HepG2 (cell line): Measurements from ENCODE around the gene PRSS53. TPM values are rescaled to one million over a fixed set of nuclear protein-coding genes. Genes with fewer than 3 reads are reported as not detected.

Experiments used
- DPF2 ChIP-seq: sonication (generic); formaldehyde crosslinking; IDR thresholded peaks from 2 replicates; pipeline ENCODE4 v1.4.0; 2020; ENCODE audit warnings: mild to moderate bottlenecking, low read depth, missing genetic modification reagents, borderline replicate concordance
- KDM4B ChIP-seq: sonication (generic); formaldehyde crosslinking; IDR thresholded peaks from 2 replicates; pipeline ENCODE4 v1.4.0; 2020; ENCODE audit warnings: missing genetic modification reagents
- MATR3 ChIP-seq: sonication (generic); formaldehyde crosslinking; IDR thresholded peaks from 2 replicates; pipeline ENCODE4 v1.4.0; 2020; ENCODE audit warnings: missing genetic modification reagents
- PHF5A ChIP-seq: IDR thresholded peaks from one replicate; pipeline ENCODE4 v1.6.1; 2018; ENCODE audit warnings: low read depth, missing genetic modification reagents; ENCODE audit not compliant: unreplicated experiment
- PPARG ChIP-seq: conservative IDR thresholded peaks from 2 replicates; pipeline ENCODE4 v1.6.1; 2016; ENCODE audit warnings: missing biosample characterization, missing genetic modification reagents
- RXRA ChIP-seq: sonication (generic); formaldehyde crosslinking; IDR thresholded peaks from 2 replicates; pipeline ENCODE4 v1.5.1; 2020; ENCODE audit warnings: missing genetic modification reagents
- SMC3 ChIP-seq: IDR thresholded peaks from 2 replicates; pipeline ENCODE4 v1.6.1; 2011; ENCODE audit warnings: low read length, improper control_type of control experiment
- ZNF10 ChIP-seq: sonication (generic); formaldehyde crosslinking; IDR thresholded peaks from 2 replicates; pipeline ENCODE4 v1.4.0; 2020; ENCODE audit warnings: mild to moderate bottlenecking, low read depth, missing genetic modification reagents, borderline replicate concordance
- ZNF101 ChIP-seq: sonication (generic); formaldehyde crosslinking; IDR thresholded peaks from 2 replicates; pipeline ENCODE4 v1.4.0; 2020; ENCODE audit warnings: mild to moderate bottlenecking, low read depth, missing genetic modification reagents, borderline replicate concordance
- ZNF383 ChIP-seq: sonication (generic); formaldehyde crosslinking; IDR thresholded peaks from 2 replicates; pipeline ENCODE4 v1.4.0; 2020; ENCODE audit warnings: missing genetic modification reagents, mild to moderate bottlenecking, borderline replicate concordance
- ZNF530 ChIP-seq: sonication (generic); formaldehyde crosslinking; IDR thresholded peaks from 2 replicates; pipeline ENCODE4 v1.5.0; 2020; ENCODE audit warnings: low read depth, mild to moderate bottlenecking, missing genetic modification reagents
- ZNF607 ChIP-seq: sonication (generic); formaldehyde crosslinking; IDR thresholded peaks from 2 replicates; pipeline ENCODE4 v1.5.1; 2020; ENCODE audit warnings: missing genetic modification reagents, mild to moderate bottlenecking, borderline replicate concordance
- ZNF781 ChIP-seq: sonication (generic); formaldehyde crosslinking; IDR thresholded peaks from 2 replicates; pipeline ENCODE4 v1.5.1; 2020; ENCODE audit warnings: borderline replicate concordance, mild to moderate bottlenecking, missing genetic modification reagents; ENCODE audit errors: not compliant biosample characterization
- polyA plus RNA-seq, 8 experiments: library from polyadenylated mRNA; depleted of rRNA in 3 of 8; stranded (reverse) in 7 of 8; unstranded in 1 of 8; fragments of >200 nt; fragmentation: Illumina TruSeq in 4 of 8; extraction: Trizol in 4 of 8; gene quantifications; 2 replicates each; pipeline versions ENCODE4 v1.2.1 to v1.2.3, GENCODE V29; 2011 to 2016; ENCODE audit warnings: low read depth in 4 of 8, missing spikeins in 1 of 8, mixed read lengths in 1 of 8; ENCODE audit not compliant: insufficient read depth in 1 of 8
- total RNA-seq, 5 experiments: library from RNA; depleted of rRNA; stranded (reverse); fragments of >200 nt; fragmentation: Illumina TruSeq; extraction: Trizol; gene quantifications; 2 replicates each; pipeline ENCODE4 v1.2.3, GENCODE V29; 2016; ENCODE audit warnings: low read depth in 1 of 5
- TF ChIP-seq, protein P1 (sequence below): sonication (generic); formaldehyde crosslinking; IDR thresholded peaks from 2 replicates; pipeline ENCODE4 v1.8.1; 2023; ENCODE audit warnings: mild to moderate bottlenecking, inconsistent platforms, moderate library complexity, missing genetic modification reagents, borderline replicate concordance
- TF ChIP-seq, protein P2 (sequence below): sonication (generic); formaldehyde crosslinking; IDR thresholded peaks from 2 replicates; pipeline ENCODE4 v1.4.0; 2020; ENCODE audit warnings: missing genetic modification reagents
- TF ChIP-seq, protein P3 (sequence below): sonication (generic); formaldehyde crosslinking; IDR thresholded peaks from 2 replicates; pipeline ENCODE4 v1.4.0; 2020; ENCODE audit warnings: missing genetic modification reagents, borderline replicate concordance
- TF ChIP-seq, protein P4 (sequence below): sonication (generic); formaldehyde crosslinking; IDR thresholded peaks from 2 replicates; pipeline ENCODE4 v1.5.0; 2020; ENCODE audit warnings: missing genetic modification reagents
- TF ChIP-seq, protein P5 (sequence below): sonication (generic); formaldehyde crosslinking; IDR thresholded peaks from 2 replicates; pipeline ENCODE4 v1.4.0; 2020; ENCODE audit warnings: mild to moderate bottlenecking, low read depth, missing genetic modification reagents
- TF ChIP-seq, protein P6 (sequence below): sonication (generic); formaldehyde crosslinking; conservative IDR thresholded peaks from 2 replicates; pipeline ENCODE4 v1.8.0; 2022; ENCODE audit warnings: low read depth, missing genetic modification reagents

PRSS53 gene
- total and polyA plus RNA-seq, 2 of the 13 experiments (the other 11 are each of a cell fraction or from before 2014, with no cell fraction given) = 2.2 to 7.4 TPM

DNA sequence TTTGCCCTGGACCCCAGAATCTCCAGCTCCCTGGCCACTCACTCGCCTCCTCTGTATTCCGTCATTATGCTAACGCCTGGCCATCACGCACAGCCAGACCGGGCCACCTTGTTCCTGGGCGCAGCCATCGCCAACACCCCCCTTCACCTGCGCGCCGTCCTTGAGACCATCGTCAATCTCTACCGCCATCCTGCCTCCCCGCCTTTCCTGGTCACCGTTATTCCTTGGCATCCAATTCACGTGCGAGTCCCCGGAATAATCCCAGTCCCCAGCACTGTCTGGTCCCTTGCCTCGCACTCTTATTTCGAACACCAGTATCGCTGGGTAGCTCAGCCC lies 5.3 kb upstream of the PRSS53 start (continued):
- TF ChIP-seq, protein P1, sequence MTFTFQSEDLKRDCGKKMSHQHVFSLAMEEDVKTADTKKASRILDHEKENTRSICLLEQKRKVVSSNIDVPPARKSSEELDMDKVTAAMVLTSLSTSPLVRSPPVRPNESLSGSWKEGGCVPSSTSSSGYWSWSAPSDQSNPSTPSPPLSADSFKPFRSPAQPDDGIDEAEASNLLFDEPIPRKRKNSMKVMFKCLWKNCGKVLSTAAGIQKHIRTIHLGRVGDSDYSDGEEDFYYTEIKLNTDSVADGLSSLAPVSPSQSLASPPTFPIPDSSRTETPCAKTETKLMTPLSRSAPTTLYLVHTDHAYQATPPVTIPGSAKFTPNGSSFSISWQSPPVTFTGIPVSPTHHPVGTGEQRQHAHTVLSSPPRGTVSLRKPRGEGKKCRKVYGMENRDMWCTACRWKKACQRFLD = 0 out of 2 replicates have a peak, but pooled peaks have one; percentile 86
- no peak for TF ChIP-seq PHF5A
- no peak for TF ChIP-seq ZNF10 (CRISPR knock-in tag)
- TF ChIP-seq, protein P2, sequence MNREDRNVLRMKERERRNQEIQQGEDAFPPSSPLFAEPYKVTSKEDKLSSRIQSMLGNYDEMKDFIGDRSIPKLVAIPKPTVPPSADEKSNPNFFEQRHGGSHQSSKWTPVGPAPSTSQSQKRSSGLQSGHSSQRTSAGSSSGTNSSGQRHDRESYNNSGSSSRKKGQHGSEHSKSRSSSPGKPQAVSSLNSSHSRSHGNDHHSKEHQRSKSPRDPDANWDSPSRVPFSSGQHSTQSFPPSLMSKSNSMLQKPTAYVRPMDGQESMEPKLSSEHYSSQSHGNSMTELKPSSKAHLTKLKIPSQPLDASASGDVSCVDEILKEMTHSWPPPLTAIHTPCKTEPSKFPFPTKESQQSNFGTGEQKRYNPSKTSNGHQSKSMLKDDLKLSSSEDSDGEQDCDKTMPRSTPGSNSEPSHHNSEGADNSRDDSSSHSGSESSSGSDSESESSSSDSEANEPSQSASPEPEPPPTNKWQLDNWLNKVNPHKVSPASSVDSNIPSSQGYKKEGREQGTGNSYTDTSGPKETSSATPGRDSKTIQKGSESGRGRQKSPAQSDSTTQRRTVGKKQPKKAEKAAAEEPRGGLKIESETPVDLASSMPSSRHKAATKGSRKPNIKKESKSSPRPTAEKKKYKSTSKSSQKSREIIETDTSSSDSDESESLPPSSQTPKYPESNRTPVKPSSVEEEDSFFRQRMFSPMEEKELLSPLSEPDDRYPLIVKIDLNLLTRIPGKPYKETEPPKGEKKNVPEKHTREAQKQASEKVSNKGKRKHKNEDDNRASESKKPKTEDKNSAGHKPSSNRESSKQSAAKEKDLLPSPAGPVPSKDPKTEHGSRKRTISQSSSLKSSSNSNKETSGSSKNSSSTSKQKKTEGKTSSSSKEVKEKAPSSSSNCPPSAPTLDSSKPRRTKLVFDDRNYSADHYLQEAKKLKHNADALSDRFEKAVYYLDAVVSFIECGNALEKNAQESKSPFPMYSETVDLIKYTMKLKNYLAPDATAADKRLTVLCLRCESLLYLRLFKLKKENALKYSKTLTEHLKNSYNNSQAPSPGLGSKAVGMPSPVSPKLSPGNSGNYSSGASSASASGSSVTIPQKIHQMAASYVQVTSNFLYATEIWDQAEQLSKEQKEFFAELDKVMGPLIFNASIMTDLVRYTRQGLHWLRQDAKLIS (CRISPR knock-in tag) = no peak; the same call in 1 of the 2 replicates
- TF ChIP-seq MATR3 (CRISPR knock-in tag) = no peak
- no peak for TF ChIP-seq ZNF530 (CRISPR knock-in tag)
- TF ChIP-seq ZNF781 (CRISPR knock-in tag) = no peak
- no peak for TF ChIP-seq ZNF607 (CRISPR knock-in tag)
- peak; percentile 55; the same call in 1 of the 2 replicates for TF ChIP-seq ZNF383 (CRISPR knock-in tag)
- TF ChIP-seq, protein P3, sequence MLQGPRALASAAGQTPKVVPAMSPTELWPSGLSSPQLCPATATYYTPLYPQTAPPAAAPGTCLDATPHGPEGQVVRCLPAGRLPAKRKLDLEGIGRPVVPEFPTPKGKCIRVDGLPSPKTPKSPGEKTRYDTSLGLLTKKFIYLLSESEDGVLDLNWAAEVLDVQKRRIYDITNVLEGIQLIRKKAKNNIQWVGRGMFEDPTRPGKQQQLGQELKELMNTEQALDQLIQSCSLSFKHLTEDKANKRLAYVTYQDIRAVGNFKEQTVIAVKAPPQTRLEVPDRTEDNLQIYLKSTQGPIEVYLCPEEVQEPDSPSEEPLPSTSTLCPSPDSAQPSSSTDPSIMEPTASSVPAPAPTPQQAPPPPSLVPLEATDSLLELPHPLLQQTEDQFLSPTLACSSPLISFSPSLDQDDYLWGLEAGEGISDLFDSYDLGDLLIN (CRISPR knock-in tag) = no peak; the same call in 1 of the 2 replicates
- no peak for TF ChIP-seq PPARG (CRISPR knock-in tag)
- TF ChIP-seq ZNF101 (CRISPR knock-in tag) = peak; percentile 55; the same call in 1 of the 2 replicates
- TF ChIP-seq, protein P4, sequence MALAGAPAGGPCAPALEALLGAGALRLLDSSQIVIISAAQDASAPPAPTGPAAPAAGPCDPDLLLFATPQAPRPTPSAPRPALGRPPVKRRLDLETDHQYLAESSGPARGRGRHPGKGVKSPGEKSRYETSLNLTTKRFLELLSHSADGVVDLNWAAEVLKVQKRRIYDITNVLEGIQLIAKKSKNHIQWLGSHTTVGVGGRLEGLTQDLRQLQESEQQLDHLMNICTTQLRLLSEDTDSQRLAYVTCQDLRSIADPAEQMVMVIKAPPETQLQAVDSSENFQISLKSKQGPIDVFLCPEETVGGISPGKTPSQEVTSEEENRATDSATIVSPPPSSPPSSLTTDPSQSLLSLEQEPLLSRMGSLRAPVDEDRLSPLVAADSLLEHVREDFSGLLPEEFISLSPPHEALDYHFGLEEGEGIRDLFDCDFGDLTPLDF (CRISPR knock-in tag) = no peak
- no peak for TF ChIP-seq SMC3
- no peak for TF ChIP-seq RXRA (CRISPR knock-in tag)
- TF ChIP-seq, protein P5, sequence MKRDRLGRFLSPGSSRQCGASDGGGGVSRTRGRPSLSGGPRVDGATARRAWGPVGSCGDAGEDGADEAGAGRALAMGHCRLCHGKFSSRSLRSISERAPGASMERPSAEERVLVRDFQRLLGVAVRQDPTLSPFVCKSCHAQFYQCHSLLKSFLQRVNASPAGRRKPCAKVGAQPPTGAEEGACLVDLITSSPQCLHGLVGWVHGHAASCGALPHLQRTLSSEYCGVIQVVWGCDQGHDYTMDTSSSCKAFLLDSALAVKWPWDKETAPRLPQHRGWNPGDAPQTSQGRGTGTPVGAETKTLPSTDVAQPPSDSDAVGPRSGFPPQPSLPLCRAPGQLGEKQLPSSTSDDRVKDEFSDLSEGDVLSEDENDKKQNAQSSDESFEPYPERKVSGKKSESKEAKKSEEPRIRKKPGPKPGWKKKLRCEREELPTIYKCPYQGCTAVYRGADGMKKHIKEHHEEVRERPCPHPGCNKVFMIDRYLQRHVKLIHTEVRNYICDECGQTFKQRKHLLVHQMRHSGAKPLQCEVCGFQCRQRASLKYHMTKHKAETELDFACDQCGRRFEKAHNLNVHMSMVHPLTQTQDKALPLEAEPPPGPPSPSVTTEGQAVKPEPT (CRISPR knock-in tag) = no peak
- TF ChIP-seq KDM4B (CRISPR knock-in tag) = no peak
- TF ChIP-seq DPF2 (CRISPR knock-in tag) = 0 out of 2 replicates have a peak, but pooled peaks have one; percentile 16
- TF ChIP-seq, protein P6, sequence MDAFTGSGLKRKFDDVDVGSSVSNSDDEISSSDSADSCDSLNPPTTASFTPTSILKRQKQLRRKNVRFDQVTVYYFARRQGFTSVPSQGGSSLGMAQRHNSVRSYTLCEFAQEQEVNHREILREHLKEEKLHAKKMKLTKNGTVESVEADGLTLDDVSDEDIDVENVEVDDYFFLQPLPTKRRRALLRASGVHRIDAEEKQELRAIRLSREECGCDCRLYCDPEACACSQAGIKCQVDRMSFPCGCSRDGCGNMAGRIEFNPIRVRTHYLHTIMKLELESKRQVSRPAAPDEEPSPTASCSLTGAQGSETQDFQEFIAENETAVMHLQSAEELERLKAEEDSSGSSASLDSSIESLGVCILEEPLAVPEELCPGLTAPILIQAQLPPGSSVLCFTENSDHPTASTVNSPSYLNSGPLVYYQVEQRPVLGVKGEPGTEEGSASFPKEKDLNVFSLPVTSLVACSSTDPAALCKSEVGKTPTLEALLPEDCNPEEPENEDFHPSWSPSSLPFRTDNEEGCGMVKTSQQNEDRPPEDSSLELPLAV (CRISPR knock-in tag) = no peak
